GM19372 (cell line): ENCODE measurements around the gene WDR72.

ENCODE experiments used
- ATAC-seq: cut with Tn5 transposase; IDR thresholded peaks from one replicate; pipeline ENCODE4 v1.9.1; 2021; ENCODE audit warnings: mild to moderate bottlenecking, low read depth, moderate library complexity; ENCODE audit not compliant: unreplicated experiment

Gene WDR72

GRCh38 chr15:53611145-53611920 lies 148.1 kb downstream of the WDR72 start:
- ATAC-seq, result no peak

- no peak for ATAC-seq
Observed at GRCh38 chr15:53591041-53591440, 168.4 kb downstream of the WDR72 start.

GRCh38 chr15:53590380-53590779 lies 169.1 kb downstream of the WDR72 start:
- no peak for ATAC-seq

- ATAC-seq, result no peak
Observed at GRCh38 chr15:53589520-53590057, 169.9 kb downstream of the WDR72 start.

- ATAC-seq, result no peak
Observed at GRCh38 chr15:53588773-53589172, 170.7 kb downstream of the WDR72 start.

GRCh38 chr15:53586799-53587198 lies 172.7 kb downstream of the WDR72 start:
- ATAC-seq, result no peak

- no peak for ATAC-seq
Observed at GRCh38 chr15:53581513-53581912, 177.9 kb downstream of the WDR72 start.

GRCh38 chr15:53580366-53580765 lies 179.1 kb downstream of the WDR72 start:
- ATAC-seq, result no peak

- no peak for ATAC-seq
Observed at GRCh38 chr15:53576841-53577240, 182.6 kb downstream of the WDR72 start.

GRCh38 chr15:53573091-53573490 lies 186.4 kb downstream of the WDR72 start:
- ATAC-seq, result no peak

GRCh38 chr15:53569751-53570480 lies 189.5 kb downstream of the WDR72 start:
- ATAC-seq, result no peak

GRCh38 chr15:53566912-53567311 lies 192.6 kb downstream of the WDR72 start:
- no peak for ATAC-seq

- no peak for ATAC-seq
Observed at GRCh38 chr15:53565721-53566120, 193.7 kb downstream of the WDR72 start.

- no peak for ATAC-seq
Observed at GRCh38 chr15:53564647-53565046, 194.8 kb downstream of the WDR72 start.

GRCh38 chr15:53563627-53564026 lies 195.8 kb downstream of the WDR72 start:
- ATAC-seq, result no peak

- ATAC-seq, result no peak
Observed at GRCh38 chr15:53559364-53560277, 199.8 kb downstream of the WDR72 start.

GRCh38 chr15:53558384-53558783 lies 201.1 kb downstream of the WDR72 start:
- no peak for ATAC-seq

- ATAC-seq, result no peak
Observed at GRCh38 chr15:53555226-53555625, 204.2 kb downstream of the WDR72 start.

- ATAC-seq, result no peak
Observed at GRCh38 chr15:53549697-53550305, 209.7 kb downstream of the WDR72 start.

- ATAC-seq, result no peak
Observed at GRCh38 chr15:53548236-53548635, 211.2 kb downstream of the WDR72 start.
